Measurements from ENCODE around the gene ZNF629.

The ZNF629 gene

DNA sequence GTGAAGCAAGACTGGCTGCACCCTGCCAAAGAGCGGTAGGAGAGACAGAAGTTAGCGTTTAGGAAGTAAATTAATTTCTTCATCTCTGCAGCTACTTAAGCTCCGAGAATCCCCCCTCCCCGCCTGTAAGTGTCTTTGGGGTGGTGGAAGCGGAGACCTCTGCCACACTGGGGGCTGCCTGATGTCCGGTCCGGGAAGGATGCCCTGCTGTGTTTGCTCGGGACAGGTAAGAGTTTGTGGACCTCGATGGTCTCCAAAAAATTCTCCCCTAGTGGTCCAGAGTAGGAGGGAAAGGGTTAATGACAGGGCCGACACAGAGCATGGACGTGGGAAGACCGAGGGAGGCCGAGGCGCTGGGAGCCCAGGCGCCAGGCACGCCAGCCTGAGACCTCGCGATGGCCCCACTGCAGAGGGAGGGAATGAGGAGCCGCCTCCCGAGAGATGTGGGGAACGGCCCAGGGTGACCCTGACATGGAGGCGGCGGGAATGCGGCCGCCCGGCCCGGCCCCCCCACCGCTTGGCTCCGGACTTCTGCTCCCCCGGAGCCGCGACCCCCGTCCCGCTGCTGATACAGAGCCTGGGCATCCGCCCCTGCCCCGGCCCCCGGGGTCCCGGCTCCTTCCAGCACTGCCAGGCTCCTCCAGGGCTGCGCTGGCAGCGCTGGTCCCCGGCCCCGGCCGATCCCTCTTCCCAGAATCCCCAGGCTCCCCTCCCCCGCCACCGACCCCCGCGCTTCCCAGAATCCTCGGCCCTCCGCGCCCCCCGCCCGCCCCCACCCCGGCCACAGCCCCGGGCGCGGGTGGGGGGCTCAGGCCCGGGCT, 680 bp downstream of the ZNF629 start:
- peak; percentile 87 for DNase-seq (ENCODE audit: low spot score)

DNA sequence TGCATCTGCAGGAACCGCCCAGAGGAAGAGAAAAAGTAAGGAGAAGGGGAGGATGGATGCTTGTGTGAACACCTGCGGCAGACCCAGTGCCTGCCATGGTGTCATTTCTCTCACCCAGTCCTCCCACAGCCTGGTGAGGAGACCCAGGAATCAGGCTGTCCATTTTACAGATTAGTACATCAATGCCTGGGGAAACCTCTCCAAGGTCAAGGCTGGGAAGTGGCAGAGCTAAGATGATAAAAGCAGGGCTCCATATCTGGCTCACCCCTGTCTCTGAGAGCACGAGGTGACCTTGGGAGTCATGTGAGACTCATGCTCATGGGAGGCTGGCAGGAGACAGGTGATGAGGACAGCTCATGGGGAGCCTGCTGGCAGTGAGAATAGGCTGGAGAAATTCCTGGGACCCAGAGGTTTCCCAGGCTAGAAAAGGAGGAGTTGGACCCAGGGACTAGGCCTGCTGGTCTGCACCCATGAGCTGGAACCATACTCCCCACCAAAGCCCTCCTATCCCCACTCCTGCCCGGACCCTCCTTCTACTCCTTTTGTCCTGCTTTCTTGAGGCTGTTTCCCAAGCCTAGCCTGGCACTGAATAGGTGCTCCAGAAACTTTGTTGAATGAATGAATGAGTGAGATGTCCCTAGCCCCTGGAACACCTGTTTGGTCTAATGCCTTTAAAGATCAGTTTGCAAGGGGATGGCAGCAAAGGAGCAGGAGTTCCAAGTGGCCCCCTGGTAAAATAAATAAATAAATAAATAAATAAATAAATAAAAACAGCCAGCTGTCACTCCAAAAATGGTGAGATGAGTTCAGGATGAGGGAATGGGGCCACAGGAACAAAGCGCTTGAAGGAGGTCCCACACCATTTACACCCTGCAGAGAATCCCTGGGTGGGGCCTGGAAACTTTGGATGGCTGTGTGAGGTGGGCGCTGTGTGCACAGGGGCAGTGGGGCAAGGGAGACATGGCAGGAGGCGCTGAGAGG, 1.6 kb downstream of the ZNF629 start:
- DNase-seq (ENCODE audit: low spot score): no peak

DNA sequence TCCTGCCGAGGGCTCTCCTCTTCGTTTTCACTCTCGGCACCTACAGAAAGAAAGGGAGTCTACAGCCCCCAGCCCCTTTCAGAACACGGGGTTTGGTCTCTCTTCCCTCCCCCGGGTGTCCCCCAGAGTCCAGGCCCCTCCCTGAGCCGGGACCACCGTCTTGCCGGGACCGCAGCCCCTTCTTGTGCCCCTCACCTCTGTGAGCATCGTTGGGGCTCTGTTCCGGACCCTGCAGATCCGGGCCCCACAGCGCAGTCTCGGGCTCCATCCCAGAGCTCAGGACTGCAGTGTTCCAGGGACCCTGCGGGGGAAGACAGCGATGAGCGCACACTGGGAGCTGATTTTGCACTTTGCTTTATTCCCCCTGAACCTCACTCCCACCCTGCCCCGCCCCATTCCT, 2.8 kb downstream of the ZNF629 start:
- DNase-seq (ENCODE audit: low spot score): no peak

DNA sequence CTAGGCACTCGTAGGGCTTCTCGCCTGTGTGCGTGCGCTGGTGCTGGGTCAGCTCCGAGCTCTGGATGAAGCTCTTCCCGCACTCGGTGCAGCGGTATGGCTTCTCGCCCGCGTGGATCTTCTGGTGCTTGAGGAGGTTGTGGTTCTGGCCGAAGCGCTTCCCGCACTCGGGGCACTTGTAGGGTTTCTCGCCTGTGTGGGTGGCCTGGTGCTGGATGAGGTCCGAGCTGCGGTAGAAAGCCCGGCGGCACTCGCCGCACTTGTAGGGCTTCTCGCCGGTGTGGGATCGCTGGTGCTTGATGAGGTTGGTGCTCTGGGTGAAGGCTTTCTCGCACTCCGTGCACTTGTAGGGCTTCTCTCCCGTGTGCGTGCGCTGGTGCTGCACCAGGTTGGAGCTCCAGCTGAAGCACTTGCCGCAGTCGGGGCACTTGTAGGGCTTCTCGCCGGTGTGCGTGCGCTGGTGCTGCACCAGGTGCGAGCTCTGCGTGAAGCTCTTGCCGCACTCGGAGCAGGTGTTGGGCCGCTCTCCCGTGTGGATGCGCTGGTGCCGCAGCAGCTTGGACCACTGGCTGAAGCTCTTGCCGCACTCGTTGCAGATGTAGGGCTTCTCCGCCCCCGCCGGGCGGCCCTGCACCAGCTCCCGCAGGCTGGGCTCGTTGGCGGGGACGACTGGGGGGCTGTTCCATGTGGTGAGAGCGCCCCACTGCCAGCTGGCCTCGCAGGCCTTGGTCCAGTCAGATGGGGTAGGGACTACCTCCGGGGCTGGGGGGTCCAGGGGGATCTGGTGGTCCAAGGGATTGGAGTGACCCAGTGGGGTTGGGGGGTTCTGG, 3.5 kb downstream of the ZNF629 start:
- no peak for DNase-seq (ENCODE audit: low spot score)

DNA sequence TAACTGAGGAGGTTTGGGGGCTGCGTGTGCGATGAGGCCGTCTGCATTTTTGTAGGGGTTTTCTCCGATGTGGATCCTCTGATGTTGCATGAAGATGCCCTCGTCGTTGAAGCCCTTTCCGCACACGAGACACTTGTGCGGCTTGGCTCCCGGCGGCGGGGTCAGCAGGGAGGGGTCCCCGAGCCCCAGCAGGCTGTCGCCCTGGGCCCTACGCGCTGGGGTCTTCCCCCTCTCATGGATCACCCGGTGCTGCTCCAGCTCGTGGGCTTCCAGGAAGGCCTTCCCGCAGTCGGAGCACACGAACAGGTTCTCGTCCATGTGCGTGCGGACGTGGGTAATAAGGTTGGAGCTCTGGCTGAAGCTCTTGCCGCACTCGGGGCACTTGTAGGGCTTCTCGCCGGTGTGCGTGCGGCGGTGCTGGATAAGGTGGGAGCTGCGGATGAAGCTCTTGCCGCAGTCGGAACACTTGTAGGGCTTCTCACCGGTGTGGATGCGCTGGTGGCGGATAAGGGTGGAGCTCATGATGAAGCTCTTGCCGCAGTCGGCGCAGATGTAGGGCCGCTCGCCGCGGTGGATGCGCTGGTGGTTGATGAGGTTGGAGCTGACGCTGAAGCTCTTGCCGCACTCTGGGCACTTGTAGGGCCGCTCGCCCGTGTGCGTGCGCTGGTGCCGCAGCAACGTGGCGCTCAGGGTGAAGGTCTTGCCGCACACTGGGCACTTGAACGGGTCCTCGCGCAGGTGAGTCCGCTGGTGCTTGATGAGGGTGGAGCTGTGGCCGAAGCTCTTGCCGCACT, 4.3 kb downstream of the ZNF629 start:
- no peak for DNase-seq (ENCODE audit: low spot score)

DNA sequence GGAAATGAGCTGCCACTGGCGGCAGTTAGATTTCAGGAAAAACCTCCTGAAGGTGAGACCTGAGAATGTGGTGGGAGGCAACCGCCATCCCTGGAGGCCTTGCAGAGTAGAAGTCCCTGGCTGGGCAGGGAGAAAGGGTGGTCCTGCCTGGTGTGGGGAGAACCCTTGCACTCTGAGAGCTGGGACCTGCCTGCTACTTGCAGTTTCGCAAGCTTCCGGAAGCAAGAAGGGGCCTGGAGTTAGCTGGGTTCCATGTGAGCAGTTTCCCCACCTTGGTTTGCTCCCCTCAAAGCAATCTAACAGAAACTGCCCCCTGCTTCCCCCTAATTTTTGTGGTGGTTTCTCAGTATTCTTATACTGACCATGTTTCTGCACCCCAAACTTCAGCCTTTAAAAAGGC, 6.5 kb downstream of the ZNF629 start:
- no peak for DNase-seq (ENCODE audit: low spot score)

DNA sequence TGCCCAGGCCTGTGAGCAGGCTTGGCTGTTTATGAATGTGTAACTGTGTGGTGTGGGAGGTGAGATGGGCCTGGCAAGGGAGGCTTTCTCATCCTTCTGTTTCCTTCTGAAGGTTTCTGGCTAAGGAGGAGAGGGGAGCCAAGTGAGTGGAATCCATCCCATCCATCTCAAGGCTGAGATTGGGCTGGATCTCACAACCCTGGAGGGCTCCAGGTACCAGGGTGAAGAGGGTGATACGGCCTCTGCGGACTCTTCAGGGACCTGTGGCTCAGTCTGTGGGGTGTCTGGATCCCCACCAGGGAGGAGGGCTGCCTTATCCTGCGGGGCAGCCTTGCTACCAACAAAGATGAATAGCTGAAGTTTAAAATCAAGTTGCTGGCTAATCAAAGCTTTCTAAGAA, 7.0 kb downstream of the ZNF629 start:
- DNase-seq (ENCODE audit: low spot score): no peak

DNA sequence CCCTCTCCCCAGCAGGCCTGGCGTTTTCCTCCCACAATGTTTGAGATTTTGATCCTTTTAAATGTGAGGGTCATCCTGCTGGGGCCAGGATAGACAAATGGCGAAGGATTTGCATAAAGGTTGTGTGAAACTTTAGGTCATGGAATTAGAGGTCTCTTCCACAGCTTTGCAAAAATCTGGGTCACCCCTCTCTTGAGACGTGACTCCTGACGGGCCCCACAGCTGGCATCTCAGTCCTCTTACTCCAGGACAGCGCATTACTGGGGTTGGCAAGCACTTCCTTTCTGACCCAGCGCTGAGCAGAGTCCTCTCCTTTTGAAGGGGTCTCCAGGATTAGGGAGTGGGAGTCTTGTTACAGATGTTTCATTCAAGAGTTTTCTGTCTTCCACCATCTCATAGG, 7.4 kb downstream of the ZNF629 start:
- no peak for DNase-seq (ENCODE audit: low spot score)

DNA sequence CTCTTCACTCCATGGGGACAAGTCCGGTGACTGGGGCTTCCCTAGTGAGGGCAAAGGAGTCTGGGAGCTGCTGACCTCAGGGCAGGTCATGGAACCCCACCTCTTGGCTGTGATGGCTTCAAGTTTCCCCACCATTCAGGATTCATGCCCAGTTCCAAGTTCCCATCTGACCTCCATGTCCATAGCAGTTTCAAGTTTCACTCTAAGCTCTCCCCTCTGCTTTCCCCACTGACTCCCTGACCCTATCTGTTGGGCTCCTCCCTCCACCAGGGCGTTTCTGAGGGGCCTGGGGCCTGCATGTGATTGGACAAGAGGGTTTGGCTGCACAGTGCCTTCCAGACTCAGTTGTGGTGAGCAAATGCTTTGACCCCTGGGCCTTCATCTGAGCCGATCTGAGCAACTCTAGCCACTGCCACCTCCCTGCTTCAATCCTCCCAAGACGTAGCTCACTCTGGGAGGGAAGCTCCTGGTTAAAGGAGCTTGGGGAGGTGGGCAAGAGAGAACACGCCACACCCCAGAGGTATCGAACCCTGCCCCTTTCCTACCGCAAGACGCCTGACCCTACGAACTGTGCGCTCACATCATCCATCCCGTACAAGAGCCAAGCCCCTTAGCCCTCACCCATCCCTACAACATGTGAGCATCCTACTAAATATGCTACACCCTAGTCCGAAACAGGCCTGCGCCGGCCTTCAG, 8.3 kb downstream of the ZNF629 start:
- DNase-seq (ENCODE audit: low spot score): peak; percentile 51

DNA sequence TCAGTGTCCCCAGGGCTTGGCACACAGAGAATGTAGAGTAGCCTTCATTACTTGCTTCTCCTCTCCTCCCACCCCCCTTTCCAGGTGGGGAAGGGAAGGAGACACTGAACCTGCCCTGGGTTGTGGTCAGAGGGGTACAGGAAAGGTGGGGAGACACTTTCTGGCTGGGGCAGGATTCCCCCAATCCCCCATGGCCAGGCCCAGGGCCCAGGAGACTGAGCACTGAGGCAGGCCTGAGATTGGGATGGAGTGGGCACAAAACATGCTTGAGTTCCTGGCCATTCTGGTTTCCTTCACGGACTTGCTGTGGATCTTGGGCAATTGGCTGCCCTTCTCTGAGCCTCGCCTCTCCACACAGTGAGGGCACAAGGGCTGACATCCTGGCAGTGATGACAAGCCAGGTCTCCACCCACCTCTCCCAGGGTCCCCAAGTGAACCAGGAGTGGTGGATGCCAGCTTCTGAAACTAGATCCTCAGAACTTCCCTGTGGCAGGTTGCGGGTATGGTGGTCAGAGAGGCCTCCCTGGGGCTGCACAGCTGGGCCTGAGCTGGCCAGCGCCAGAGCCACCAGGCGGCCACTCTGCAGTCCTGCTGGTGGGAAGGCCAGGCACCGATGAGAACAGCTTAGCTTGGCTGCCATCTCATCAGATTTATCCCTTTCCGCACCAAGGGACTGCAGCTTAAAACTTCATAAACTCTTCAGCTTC, 9.3 kb downstream of the ZNF629 start:
- no peak for DNase-seq (ENCODE audit: low spot score)

DNA sequence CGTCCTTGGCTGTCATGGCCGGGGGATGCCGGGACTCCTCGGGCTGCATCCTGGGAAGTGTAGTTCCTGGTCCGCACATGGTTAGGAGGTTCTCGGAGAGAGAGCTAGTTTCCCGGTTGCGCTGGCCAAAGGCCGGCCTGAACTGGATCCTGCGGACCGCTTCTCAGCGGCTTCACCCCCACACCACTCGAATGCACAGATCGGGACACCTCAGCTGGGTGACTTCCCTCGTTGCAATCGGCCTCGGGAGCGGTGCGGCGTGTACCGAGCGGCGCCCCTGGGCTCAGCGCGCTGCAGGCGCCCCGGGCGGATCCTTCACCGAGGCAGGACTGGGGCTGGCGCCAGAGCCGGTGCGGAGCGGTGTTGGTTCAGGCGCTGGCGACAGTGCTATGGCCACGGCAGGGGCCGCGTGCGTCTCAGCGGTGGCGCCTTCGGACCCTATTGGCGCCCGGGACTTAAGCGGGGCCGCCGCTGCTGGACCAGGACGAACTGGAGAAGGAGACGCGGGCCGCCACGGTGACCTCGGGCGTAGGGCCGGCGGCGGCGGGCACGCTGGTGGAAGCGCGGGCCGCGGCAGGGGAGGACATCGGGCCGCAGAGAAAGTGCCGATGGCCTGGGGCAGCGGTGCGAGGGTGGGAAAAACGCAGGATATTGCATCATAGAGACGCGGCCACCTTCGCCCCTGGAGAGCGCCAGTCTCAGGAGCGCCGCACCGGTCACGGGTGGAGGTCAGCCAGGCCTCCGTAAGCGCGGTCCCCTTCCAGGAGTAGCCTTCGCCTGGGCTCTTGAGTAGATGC, 11.4 kb downstream of the ZNF629 start:
- peak; percentile 98 for DNase-seq (ENCODE audit: low spot score)

DNA sequence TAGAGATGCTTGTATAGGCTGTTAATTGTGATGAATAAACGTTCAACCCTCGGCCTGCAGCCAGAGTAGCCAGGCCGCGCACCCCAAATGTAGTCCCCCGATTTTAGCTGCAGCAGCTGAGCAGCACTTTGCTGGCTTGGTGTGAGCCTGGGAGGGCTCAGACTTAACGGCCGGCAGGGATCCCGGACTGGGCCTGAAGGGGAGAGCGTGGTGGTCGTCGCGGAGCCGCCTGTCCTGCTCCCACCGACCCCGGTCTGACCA, 11.9 kb downstream of the ZNF629 start:
- no peak for DNase-seq (ENCODE audit: low spot score)

DNA sequence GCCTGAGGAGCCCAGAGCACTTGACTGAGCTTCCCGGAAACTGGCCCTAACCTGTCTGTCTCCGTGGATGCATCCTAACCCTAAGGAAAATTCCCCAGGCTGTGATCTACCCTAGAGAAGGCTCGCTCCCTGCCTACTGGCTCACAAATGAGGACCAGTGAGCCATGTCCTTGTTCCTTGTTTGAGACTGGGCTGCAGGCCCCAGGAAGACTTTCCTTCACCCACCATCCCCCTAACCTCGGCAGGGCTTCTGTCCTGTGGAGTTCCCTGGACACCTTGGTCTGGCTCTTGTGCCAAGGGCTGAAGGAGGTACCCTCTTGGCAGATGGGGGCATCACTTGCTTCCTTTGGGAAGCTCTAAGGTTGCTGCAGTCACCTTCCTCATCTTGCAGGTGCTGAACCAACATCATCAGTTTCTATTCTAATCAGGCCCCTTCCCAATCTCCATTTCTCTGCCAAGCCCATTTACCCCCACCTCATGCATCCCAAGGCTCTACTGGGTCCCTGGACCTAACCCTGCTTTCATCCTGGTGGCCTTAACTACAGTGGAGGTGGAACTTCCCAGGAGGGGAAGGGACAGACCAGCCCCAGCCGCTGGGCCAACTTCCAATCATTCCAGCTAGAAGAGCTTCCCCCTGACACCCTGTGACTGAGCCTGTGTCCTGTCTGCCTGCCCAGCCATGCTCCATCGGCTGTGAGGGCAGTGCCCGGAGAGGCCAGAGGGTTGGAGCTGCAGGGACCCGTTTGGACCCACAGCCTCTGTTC, 12.5 kb downstream of the ZNF629 start:
- DNase-seq (ENCODE audit: low spot score): no peak

DNA sequence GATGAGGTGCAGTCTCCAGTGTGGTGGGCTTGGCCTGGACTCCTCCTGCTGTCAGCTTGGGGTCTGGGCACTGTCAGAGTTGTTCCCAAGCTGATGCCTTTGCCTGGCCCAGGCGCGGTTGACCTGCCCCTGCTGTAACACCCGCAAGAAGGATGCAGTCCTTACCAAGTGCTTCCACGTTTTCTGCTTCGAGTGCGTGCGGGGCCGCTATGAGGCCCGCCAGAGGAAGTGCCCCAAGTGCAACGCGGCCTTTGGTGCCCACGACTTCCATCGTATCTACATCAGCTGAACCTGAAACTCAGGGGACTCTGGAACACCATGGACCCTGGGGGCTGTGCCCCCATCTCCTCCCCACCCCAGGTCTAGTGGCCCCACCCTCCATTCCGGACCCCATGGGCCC, 13.2 kb downstream of the ZNF629 start:
- no peak for DNase-seq (ENCODE audit: low spot score)

DNA sequence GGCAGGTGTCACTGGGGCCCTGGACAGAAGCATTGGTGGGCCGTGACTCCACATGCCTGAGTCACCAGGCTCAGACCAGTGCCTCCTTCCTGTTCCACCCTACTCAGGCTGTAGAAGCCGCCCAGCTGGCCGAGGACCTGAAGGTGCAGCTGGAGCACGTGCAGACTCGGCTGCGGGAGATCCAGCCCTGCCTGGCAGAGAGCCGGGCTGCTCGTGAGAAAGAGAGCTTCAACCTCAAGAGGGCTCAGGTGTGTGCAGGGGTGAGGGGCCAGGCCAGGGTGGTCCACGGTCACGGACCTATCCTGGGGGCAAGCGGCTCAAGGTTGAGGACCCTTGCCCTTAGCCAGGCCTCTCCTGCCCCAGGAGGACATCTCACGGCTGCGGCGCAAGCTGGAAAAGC, 15.3 kb downstream of the ZNF629 start:
- no peak for DNase-seq (ENCODE audit: low spot score)

DNA sequence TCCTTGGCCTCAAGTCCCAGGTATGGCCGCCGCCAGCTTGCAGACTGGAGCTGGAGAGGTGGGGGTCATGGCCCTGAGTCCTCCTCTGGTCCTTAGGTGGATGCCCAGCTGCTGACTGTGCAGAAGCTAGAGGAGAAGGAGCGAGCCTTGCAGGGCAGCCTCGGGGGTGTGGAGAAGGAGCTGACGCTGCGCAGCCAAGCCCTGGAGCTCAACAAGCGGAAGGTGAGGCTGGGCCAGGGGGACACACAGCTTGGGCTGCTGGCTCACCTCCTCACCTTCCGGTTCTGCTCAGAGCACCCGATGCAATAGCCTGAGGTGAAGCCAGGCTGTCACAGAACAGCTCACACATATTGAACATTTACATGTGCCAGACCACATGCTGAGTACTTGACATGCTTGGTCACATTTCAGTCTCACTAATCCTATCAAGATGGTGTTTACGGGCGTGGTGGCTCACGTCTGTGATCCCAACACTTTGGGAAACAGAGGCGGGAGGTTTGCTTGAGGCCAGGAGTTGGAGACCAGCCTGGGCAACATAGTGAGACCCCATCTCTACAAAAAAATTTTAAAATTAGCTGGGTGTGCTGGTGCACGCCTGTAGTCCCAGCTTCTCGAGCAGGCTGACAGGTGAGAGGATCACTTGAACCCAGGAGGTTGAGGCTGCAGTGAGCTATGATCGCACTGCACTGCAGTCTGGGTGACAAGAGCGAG, 17.5 kb downstream of the ZNF629 start:
- no peak for DNase-seq (ENCODE audit: low spot score)

DNA sequence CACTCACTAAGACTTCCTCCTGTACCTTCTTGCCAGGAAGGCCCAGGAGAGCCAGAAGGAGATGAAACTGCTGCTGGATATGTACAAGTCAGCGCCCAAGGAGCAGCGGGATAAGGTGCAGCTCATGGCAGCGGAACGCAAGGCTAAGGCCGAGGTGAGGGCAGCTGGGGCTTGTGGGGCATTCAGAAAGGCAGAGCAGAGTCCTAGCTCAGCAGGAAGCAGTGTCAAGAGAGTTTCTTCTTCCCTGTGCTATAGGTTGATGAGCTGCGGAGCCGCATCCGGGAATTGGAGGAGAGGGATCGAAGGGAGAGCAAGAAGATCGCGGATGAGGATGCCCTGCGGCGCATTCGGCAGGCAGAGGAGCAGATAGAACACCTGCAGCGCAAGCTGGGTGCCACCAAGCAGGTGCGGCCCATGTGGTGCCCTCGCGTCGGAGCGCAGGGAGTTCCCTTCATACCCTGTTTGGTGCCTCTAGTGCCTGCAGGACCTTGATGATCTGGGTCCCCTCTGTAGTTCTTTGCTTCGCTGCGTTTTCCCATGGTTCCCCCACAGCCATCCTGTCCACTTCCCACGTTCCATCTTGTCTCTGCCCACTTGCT, 18.3 kb downstream of the ZNF629 start:
- no peak for DNase-seq (ENCODE audit: low spot score)

Data from iPS-NIHi11 (cell line).